ENCODE data around the gene ADPRHL1. TPM values are rescaled to one million over a fixed set of nuclear protein-coding genes. Genes with fewer than 3 reads are reported as not detected.
"Not testable (repeated sequence)": the region's sequence is repeated elsewhere in the genome, so short reads cannot be mapped to it uniquely, and the experiment has no call there.

ADPRHL1 gene
- total RNA-seq, 1 donor from 2014 or later = 1.3 TPM

DNA sequence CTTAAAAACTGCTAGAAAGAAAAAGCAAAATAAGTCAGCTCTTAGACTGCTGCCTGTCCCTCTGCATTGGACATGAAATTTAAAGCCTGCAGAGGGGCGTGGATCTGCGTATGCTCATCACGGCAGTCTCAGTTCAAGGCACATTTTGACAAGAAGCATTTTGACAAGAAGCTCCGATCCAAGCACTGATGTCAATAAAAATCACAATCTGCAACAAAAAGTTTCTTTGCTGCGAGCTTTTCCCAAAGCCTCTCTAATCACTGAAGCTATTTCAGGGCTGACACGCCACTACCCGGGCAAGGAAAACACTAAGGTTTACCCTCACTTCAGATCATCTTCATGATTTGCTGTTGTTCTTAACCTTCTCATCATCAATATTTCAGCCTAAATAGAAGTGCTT lies 29.8 kb upstream of the ADPRHL1 start:
- DNase-seq (ENCODE audit: extremely low read depth, low read depth, low spot score) = no peak

DNA sequence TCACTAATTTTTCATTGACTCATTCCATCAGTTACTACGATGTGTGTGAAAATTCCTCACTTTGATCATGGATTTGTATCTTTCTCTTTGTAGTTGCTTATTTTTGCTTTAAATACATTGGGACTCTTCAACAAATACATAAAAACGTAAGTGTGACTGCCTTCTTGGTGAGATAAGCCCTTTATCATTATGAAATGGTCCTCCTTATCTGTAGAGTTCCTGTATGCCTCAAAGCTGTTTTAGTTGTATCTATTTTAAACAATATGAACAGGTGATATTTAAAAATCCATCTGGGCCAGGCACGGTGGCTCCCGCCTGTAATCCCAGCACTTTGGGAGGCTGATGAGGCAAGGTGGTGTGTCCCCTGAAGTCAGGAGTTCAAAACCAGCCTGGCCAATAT lies 25.9 kb upstream of the ADPRHL1 start:
- DNase-seq (ENCODE audit: extremely low read depth, low read depth, low spot score) = no peak

- no peak for DNase-seq (ENCODE audit: extremely low read depth, low read depth, low spot score)
Observed at GRCh38 chr13:113477724-113478123, 24.4 kb upstream of the ADPRHL1 start.

DNA sequence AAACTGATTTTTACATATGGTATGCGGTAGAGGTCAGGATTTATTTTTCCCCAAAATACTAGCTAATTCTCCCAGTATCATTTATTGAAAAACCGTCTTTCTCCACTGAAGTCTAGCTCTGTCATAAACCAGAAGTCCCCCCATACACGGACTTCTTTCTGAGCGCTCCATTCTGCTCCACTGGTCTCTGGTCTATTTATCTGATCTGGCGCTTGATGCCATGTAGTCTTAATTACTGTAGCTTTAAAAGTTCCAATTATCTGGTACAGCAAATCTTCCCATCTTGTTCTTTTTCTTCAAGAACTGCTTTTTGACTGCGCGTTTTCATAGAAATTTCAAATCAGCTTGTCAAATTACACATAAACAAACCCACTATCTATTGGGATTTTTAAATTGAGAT lies 23.5 kb upstream of the ADPRHL1 start:
- no peak for DNase-seq (ENCODE audit: extremely low read depth, low read depth, low spot score)

DNA sequence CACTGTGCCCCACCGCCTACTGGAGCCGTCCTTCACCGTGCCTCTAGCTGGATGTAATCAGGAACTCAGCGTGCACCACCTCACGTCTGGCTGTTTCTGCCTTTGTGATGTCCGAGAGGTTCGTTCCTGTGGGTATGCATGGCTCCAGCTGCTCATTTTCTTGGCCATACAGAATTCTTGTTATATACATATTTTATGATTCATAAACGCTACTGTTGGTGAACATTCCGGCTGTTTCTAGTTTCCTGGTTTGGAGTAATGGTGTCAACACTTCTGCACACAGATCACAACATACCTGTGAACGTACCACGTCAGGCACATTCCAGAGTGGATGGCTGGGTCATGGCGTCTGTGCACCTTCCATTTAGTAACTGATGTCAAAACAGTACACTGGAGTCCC lies 22.6 kb upstream of the ADPRHL1 start:
- DNase-seq (ENCODE audit: extremely low read depth, low read depth, low spot score) = no peak

DNA sequence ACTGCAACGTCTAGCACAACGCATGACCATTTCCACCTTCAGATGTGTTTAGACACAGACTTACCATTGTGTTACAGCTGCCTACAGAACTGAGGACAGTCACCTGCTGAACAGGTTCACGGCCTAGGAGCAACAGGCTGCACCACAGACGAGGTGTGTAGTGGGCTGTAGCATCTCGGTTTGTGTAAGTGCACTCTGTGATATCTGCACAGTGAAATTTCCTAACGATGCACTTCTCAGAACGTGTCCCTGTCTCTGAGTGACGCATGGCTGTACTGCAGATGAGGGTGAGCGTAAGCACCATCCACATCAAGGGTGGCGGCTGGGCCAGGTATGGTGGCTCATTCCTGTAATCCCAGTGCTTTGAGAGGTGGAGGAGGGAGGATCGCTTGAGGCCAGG lies 22.0 kb upstream of the ADPRHL1 start:
- DNase-seq (ENCODE audit: extremely low read depth, low read depth, low spot score) = no peak

GRCh38 chr13:113474179-113474578 lies 20.9 kb upstream of the ADPRHL1 start:
- no peak for DNase-seq (ENCODE audit: extremely low read depth, low read depth, low spot score)

DNA sequence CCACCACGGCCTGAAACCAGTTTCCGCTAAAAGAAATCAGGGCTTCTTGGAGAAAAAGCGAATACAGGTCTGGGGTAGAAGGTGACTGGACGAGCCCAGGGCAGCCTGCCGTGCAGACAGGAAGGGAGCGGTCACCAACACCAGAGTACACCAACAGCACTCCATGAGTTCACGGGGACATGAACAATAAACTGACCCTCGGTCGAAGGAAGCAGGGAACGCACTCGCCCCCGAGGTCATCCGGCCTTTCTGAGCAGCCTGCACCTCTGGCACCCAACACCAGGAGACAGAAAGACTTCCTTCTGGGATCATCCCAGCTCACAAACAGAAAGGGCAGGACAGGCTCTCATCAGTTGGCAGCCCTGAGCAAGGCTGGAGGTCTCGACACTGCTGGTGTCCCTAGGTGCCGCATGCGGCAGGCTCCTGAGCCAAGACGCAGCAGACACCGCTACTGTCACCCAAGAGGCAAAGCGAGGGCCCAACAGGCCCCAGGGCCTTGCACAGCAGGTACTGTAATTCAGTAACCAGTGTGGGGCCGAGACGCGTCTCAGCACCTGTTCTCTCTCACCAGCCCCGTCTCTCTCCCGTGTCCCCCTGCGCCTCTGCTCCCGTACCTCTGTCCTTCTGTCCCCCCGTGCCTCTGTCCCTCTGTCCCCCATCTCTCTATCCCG lies 19.2 kb upstream of the ADPRHL1 start:
- DNase-seq (ENCODE audit: extremely low read depth, low read depth, low spot score) = no peak

GRCh38 chr13:113471844-113472243 lies 18.6 kb upstream of the ADPRHL1 start:
- no peak for DNase-seq (ENCODE audit: extremely low read depth, low read depth, low spot score)

- not testable (repeated sequence) for DNase-seq (ENCODE audit: extremely low read depth, low read depth, low spot score)
Observed at GRCh38 chr13:113470635-113471163, 17.4 kb upstream of the ADPRHL1 start.

GRCh38 chr13:113470073-113470472 lies 16.8 kb upstream of the ADPRHL1 start:
- DNase-seq (ENCODE audit: extremely low read depth, low read depth, low spot score) = no peak

GRCh38 chr13:113469582-113469981 lies 16.3 kb upstream of the ADPRHL1 start:
- no peak for DNase-seq (ENCODE audit: extremely low read depth, low read depth, low spot score)

- no peak for DNase-seq (ENCODE audit: extremely low read depth, low read depth, low spot score)
Observed at GRCh38 chr13:113468472-113469201, 15.3 kb upstream of the ADPRHL1 start.

DNA sequence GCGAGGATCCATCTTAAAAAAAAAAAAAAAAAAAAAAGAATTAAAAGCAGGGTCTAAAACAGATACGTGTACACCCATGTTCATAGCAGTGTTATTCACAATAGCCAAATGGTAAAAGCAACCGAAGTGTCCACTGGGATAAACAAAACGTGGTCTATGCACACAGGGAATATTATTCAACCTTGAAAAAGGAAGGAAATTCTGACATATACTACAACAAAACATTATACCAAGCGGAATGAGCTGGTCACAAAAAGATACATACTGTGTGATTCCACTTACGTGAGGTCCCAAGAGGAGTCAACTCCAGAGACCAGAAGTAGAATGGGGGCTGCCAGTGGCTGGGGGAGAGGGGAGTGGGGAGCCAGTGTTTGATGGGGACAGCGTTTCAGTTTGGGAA lies 14.7 kb upstream of the ADPRHL1 start:
- DNase-seq (ENCODE audit: extremely low read depth, low read depth, low spot score) = no peak

DNA sequence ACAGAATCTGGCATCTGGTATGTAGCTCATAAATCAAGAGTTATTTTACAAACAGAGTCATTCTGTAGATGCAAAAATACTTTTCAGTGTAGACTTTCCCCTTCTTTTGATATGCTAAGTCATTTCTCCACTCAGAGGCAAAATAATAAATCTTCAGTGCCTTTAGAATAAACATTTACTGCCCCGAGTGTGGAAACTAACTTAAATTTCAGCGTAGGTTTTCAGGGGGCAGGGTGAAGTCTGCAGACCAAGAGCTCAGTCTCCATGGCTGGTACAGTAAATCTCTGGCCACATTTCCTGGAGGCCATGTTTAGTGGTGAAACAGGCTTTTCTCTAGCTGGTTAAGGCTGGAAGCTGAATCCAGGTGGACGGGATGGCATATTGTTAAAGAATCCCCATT lies 13.1 kb upstream of the ADPRHL1 start:
- no peak for DNase-seq (ENCODE audit: extremely low read depth, low read depth, low spot score)

GRCh38 chr13:113465300-113465699 lies 12.0 kb upstream of the ADPRHL1 start:
- no peak for DNase-seq (ENCODE audit: extremely low read depth, low read depth, low spot score)

GRCh38 chr13:113464476-113464875 lies 11.2 kb upstream of the ADPRHL1 start:
- DNase-seq (ENCODE audit: extremely low read depth, low read depth, low spot score) = no peak

- DNase-seq (ENCODE audit: extremely low read depth, low read depth, low spot score) = no peak
Observed at GRCh38 chr13:113461022-113461751, 7.9 kb upstream of the ADPRHL1 start.

DNA sequence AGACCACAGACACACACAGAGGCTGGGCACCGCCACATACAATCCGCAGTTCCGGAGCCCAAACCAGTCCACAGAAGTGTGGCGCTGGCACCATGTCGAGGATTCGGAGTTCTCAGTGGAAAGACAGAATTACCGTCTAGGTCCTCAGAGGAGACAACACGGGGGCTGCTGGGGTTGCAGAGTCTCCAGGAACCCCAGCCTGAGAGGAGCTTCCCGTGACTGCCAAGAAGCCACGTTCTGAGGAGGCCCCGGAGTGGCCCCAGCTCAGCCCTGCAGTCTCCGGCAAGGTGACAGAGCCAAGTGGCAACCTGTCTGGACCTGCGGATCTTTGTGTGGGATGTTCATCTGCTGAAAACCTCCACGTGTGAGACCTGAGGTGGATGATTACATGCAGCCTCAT lies 7.3 kb upstream of the ADPRHL1 start:
- DNase-seq (ENCODE audit: extremely low read depth, low read depth, low spot score) = no peak

DNA sequence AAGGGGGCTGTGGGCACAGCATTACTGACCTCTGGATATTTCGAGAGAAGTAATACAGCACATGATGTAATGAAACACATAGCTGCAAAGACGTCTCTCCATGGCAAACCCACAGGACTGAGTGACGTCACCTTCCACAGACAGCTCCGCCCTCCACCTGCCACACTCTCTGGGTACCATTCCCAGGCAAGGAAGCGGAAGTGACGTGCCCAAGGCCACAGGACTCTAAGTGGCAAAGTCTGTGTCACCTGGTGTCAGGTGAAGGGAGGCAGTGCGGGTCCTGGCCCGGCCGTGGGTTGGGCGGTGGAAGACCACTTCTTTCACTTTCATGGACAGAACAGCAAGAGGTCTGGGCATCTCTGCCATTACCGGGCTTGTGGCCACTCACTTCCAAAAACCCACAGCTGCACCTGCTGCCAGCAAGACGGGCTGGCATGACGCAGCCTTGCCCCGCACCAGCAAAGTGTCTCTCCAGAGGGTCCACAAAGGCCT lies 6.8 kb upstream of the ADPRHL1 start:
- DNase-seq (ENCODE audit: extremely low read depth, low read depth, low spot score) = no peak

DNA sequence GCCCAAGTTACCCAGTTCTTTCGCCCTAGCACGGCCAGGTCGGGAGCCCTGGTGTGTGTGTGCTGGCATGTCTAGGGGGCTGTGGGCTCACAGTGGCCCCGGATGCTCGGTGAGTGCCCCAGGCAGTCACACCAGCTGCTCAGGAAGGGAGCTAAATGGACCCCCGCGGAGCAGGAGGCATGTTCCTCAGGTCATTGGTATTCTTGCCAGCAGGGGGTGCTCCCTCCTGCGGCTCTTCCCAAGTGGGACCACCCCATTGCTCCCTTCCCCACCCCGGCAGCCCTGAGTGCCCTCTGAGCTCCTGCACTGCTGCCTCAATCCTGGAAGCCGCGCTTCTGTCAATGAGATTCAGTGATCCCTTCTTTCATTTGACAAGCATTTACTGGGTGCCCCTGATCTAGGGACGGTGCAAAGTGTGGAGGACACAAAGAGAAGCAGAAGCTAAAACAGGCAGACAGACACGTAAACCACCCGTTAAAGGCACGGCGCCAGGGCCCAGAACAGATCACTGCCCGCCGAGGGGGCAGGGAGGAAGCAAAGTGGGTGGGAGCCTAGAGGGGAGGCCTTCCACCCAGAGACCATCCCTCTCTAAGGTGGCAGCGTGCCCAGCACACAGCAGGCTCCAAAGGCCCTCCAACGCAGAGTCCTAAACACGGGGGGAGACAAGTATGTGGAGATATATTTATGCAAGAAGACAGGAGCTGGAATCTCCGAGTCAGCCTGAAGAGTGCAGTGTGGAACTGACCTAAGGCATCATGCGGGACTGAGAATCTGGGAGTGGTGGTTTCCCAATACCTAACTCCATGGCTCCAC lies 5.2 kb upstream of the ADPRHL1 start:
- no peak for DNase-seq (ENCODE audit: extremely low read depth, low read depth, low spot score)

All from glomerular endothelial cell (primary cell).